DMS79 treated with DMSO at 0.1 percent for 48 hours (cell line): ENCODE results near the gene ORAI2.

Experiments
- DNase-seq: peaks from one replicate; lab custom pipeline; 2025; lab: John Stamatoyannopoulos, UW

Gene ORAI2

DNA sequence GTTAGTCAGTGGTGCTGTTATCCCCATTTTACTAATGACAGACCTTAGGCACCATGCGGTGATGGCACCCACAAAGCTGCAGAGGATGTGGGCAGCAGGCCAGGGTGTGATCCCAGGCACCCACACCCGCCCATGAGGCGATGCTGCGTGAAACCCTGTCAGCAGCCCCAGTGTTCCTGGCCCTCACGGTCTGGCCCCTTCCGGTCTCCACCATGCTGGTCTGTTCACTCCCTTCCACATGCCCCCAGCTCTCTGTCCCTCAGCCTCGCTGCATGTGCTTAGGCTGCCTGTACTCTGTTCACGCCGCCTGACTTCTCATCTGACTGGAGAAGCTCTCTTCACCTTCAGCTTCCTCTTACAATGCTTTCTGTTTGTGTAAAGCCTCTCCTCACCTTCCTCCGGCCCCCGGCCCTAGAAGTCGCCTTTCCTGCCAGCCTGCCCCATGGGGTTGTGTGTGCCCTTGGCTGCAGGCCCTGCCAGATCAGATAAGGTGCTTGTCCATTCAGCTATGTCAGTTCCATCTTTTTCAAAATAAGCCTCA lies 17.6 kb upstream of the ORAI2 start:
- DNase-seq = no peak

DNA sequence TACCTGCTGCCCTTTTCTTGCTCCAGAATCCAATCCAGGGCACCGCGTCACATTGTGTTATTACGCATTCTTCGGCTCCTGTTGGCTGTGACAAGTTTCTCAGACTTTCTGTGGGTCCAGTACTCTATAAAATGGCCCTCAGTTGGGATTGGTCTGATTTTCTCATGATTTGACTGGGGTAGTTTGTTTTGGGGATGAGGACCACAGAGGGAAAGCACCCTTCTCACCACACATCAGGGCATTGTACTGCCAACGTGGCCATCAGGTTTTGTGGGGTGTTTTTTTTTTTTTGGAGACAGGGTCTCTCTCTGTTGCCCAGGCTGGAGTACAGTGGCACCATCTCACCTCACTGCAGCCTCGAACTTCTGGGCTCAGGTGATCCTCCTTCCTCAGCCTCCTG lies 17.0 kb upstream of the ORAI2 start:
- no peak for DNase-seq

DNA sequence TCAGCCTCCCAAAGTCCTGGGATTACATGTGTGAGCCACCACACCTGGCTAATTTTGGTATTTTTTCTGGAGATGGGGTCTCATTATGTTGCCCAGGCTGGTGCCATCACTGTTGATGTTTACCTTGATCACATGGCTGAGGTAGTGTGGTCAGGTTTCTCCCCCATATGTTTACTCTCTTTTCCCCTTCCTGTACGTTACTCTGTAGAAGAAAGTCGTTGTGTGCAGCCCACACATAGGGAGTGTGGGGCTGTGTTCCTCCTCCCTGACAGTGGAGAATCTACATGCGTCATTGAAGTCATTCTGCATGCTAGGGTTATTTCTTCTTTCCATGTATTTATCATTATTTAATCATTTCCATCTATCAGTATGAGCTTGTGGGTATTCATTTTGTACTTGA lies 16.3 kb upstream of the ORAI2 start:
- DNase-seq = no peak

DNA sequence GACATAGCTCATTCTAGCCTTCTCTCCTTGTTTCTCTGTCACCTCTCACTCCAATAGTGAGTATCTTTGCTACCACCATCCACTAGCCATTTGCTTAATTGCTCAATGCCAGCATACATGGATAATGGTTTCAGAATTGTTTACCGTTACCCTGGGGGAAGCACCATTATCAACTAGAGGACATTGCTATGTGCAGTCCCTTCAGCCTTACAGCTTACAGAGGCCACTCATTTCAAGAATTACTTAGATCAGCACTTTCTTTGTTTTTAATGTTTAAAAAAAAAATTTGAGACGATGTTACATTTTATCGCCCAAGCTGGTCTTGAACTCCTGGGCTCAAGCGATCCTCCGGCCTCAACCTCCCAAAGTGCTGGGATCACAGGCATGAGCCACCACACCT lies 14.8 kb upstream of the ORAI2 start:
- no peak for DNase-seq

DNA sequence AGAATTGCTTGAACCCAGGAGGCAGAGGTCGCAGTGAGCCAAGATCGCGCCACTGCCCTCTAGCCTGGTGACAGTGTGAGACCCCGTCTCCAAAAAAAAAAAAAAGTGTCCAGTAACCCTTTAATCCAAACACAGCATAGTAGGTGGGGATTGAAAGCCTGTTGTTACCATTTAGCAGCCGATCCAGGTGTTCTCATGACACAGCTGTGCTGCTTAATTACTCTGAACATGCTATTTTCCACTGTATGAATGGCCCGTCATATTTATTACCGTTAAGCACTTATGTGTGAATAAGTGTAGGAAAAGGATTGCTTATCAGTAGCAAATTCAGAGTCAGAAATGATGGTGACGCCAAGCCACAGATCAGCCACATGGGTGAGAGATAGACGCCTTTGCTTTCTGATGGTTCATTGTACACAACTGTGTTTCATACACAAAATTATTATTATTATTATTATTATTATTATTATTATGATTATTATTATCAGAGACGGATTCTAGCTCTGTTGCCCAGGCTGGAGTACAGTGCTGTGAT lies 11.6 kb upstream of the ORAI2 start:
- DNase-seq = no peak

DNA sequence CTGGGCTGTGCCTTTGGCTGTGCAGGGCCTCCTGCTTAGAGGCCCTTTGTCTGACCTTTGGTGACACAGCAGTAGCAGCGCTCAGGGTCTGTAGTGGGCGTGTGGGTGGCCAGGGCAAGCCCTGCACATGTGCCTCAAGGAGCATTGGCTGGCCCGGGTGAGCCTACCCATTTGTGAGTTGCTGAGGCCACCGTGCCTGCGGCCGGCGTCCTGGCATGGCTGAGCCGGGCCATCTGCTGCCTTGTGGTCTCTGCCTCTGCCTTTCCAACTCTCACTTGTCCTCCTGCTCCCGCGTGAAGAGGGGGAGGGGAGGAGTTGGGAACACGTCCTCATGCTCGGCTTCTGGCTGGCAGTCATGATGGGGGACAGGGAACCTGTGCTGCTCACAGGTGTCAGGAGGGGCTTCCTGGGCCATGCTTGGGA lies 9.2 kb upstream of the ORAI2 start:
- no peak for DNase-seq

DNA sequence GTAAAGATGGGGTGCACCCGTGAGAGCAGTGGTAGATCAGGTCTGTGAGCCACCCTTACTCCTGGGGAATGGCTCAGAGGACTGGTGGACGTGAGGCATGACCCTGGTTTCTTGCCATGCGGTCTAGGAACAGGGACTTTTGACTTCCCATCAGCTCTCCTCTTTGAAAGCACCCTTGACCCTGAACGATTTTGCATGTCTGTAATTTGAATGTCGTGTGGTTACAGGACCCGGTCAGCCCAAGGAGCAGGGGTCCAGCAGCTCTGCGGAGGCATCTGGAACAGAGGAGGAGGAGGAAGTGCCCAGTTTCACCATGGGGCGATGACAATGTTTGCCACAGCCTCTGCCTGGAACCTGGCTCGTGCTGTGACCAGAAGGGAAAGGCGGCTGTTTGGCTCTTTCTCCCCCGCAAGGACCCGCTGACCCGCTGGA lies 8.6 kb upstream of the ORAI2 start:
- no peak for DNase-seq

DNA sequence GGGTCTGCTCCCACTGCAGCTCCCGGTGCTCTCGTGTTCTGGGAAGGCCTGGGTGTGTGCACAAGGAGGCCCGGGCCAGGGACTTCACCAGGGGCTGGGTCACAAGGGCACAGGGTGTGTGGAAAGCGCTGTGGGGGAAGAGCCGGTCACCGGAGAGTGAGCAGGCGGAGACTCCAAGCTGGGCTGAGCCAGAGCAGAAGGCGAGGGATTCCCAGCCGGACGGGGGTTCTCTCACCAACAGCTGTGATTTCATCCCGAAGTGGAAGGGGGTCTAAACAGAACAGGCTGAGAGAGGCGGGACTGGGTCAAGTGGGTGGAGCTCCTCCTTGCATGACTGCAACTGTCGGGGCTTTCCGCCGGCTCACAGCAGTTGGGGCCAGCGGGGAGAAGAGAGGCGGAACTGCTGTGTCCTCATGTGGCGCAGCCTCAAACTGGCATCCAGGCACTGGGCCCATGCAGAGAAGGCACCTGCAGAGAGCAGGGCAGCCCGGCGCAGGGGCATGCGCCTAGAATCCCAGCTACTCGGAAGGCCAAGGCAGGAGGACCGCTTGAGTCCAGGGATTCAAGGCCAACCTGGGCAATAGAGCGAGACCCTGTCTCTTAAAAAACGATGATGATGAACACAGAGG lies 7.6 kb upstream of the ORAI2 start:
- DNase-seq = no peak

DNA sequence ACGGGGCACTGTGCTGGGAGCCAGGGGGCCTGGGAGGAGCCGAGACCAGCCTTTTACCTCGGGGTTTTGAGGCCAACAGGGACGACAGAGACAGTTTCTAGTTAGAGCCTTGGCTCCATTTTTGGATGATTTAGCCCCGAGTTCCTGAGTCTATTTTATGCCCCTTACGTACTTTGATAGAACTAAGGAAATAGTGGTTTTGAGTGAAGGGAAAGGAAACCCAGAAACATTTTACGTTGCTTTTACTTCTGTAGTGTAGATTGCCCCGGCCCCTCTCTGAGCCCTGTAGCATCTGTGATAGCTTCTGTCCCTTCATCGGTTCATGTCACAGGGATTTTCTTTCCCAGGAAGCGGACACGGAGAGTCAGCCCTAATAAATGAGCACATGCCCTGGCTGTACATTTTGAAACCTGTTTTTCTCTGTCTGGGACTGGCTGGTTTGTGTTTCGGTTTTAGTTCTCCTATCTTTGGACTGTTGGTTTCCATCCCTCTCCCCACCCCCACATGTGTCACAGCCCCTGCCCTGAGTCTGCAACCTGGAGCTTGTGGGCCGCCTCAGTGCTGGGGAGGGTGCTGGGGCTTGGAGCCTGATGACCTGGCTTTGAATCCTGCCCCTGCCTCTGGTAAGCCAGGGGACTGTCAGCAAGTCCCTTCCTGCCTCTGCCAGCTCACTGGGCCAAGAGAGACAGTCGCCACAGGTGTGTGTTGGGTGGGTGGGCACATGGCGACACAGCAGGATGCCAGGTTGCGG lies 6.9 kb upstream of the ORAI2 start:
- no peak for DNase-seq

DNA sequence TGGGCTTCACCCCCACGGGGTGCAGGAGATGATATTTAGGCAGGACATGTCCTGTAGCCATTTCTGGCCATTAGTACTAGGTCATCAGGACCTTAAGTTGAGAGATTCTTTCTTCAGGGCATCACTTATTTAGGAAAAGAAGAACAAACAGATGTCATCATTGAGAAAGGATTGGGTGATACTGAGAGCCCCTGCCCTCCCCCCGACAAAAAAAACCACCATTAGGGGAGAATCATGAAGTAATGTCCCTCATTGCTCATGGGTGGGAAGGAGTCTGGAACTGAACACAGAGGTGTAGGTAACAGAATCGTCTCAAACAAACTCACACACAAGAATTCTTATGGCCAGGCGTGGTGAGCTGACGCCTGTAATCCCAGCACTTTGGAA lies 6.4 kb upstream of the ORAI2 start:
- DNase-seq = no peak

DNA sequence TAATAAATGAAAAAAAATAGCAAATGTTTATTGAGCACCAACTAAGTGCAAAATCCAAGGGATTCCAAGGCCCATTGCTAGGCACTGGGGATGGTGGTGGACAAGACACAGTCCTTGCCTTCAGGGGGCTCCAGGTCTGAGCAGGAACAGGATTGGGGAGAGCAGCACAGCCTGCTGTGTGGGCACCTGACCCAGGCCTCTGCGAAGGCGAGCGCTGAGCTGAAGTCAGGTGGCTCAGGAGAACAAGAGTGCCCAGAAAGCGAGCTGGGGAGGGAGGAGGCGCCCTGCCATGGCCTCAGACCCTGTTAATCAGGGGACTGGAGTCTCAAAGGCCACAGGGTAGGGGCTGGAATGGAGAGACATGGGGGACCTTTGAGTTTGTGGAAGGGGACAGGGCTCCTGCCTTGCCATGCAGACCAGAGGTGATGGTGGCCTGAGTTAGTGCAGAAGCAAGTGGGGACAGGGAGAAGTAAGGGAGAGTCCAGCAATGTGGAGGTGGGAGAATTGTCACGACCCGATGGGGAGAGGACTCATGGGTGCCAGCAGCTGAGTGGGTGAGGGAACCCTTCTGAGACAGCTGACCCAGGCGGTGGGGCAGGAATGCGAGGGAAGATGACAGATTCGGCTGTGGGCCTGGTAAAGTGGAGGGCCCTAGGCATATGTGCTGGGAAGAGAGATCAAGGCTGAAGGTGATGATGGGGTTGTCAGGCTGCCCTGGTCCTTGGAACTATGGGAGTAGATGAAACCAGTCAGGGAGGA lies 4.1 kb upstream of the ORAI2 start:
- DNase-seq = no peak

DNA sequence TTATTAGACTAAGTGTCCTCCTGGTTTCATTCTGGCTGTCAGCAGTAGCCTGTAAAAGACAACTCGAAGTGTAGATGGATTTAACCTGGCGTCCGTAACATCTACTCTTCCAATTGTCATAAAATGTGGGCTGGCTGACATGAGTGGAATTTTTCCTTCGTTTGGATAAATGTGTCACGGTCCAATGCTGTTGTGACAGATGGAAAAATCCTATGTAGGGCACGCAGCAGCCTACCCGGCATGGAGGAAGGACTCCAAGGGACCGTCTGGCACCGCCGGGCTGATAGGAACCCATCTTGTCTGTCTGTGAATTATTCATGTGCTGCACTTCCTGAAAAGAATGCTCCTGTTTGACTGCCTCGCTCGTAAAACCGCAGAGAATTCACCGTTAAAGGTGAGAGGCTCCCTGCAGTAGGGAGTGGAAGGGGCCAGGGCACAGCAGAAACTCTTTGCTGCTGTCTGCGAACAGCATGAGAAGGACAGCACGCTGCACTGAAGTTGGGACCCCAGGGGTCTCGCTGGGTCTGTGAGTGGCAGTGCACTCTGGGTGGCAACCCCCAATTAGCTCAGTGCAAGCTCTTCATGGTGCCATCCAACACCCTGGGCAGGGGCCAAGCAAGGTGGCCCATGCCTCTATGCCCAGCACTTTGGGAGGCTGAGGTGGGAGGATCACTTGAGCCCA lies 1.6 kb upstream of the ORAI2 start:
- peak; percentile 68 for DNase-seq

DNA sequence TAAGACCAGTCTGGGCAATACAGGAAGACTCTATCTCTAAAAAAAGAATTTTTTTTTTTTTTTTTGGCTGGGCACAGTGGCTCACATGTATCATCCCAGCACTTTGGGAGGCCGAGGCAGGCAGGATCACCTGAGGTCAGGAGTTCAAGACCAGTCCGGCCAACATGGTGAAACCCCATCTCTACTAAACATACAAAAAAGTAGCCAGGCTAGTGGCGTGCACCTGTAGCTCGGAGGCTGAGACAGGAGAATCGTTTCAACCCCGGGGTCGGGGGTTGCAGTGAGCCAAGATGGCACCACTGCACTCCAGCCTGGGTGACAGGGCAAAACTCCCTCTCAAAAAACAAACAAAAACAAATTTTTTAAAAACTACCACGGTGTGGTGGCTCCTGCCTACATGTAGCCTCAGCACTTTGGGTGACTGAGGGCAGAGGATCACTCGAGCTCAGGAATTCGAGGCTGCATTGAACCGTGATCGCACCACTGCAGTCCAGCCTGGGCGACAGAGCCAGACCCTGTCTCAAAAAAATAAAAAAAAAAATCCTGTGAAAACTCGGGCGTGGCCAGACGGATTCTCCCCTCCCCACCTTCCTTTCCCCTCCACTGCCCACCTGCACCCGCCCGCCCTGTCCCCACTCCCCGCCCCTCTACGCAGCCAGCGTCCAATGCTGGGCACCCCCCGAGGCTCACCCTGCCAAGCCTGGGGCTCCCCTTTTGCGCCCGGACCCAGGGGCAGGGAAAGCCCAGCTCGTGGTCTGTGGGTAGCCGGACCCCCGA lies 745 bp upstream of the ORAI2 start:
- DNase-seq = peak; percentile 21

DNA sequence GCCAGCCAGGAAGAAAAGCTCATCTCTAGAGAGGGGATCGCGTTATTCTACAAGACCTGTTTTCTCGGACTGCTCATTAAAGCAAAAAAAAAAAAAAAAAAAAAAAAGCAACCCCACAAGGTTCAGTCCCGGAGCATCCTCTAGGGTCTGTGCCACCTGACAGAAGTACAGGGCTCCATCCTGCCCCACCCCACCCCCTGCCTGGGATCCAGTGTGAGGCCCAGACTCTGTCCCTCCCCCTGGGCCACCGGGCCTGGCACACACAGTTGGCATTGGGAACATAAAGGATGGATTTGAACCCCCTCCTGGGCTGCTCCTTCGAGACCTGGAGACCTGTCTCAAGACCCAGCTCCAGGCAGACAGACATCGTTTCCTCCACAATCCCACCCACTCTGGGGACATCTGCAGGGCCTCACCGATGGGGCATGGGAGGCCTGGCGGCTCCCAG lies 688 bp downstream of the ORAI2 start:
- DNase-seq = no peak

DNA sequence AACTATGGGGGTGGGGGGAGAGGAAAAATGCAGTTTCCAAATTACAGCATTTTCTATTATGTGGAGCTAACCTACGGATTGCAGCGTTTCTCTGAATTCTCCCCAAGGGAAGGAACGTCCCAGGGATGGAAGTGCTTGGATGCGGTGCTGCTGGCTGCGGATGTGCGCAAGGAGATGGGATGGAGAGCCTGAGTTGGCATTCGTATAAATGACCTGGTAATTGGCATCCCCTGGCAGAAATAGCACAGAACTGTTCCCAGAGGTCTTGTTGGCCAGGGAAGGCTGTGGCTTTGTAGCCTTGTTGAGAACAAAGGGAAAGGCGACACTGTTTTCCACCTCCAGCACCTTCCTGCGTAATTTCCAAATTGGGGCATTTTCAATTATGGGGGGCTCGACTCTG lies 2.7 kb downstream of the ORAI2 start:
- no peak for DNase-seq

DNA sequence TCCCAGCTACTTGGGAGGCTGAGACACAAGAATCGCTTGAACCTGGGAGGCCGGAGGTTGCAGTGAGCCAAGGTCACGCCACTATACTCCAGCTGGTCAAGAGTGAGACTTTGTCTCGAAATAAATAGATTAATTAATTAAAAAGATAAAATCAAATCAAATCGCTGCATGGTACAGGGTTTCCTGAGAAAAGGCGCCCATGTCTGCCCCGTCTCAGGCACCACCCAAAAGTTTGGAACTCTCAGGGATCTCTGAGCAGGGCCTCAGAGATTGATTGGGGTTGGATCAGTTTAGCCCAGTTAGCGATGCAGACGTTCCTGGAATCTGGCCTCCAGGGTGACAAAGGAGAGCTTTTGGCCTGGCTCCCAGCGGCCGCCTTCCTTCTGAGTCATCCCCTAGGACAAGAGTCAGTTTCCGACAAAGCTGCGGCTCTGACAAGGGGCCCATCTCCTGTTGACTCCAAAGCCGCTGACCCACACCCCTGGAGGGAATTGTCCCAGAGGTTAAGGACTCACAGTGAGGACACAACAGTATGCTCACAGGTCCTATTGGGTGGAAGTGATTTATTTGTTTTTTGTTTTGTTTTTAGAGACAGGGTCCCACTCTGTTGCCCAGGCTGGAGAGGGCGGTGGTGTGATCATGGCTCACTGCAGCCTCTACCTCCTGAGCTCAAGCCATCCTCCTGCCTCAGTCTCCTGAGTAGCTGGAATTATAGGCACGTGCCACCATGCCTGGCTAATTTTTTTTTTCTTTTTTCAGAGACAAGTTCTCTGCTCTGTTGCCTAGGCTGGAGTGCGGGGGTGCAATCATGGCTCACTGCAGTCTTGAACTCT lies 6.8 kb downstream of the ORAI2 start:
- no peak for DNase-seq

DNA sequence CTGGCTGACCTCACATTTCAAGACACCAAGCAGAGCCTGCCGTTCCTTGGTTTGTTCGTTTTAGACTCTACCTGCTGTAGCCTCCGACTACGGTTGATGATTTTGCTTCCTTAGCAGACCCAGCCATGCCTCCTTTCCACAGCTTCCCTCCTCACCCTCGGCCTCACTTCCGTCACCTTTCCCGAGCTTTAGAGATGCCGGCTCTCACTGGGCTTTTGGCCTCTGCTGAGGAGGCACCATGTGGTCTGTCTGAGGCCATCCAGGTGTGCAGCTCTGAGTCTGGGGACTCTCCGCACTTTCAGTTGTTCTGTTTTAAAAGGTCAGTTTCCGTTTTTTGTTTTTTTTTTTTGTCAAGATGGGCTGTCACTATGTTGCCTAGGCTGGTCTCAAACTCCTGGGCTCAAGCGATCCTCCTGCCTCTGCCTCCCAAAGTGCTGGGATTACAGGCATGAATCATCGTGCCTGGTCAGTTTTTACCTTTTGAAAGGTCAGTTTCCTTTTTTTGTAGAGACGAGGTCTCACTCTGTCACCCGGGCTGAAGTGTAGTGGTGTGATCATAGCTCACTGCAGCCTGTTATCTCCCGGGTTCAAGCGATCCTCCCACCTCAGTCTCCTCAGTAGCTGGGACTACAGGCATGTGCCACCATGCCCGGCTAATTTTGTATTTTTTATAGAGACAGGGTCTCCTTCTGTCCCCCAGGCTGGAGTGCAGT lies 11.7 kb downstream of the ORAI2 start:
- DNase-seq = no peak

DNA sequence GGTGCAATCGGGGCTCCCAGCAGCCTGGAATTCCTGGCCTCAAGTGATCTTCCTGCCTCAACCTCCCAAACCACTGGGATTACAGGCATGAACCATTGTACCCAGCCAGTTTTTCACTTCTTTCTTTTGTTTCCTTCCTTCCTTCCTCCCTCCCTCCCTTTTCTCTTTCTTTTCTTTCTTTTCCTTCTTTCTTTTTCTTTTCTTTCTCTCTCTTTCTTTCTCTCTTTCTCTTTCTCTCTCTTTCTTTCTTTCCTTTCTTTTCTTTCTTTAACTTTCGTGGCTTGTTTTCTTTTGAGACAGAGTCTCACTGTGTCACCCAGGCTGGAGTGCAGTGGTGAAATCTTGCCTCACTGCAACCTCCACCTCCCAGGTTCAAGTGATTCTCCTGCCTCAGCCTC lies 12.3 kb downstream of the ORAI2 start:
- DNase-seq = no peak

DNA sequence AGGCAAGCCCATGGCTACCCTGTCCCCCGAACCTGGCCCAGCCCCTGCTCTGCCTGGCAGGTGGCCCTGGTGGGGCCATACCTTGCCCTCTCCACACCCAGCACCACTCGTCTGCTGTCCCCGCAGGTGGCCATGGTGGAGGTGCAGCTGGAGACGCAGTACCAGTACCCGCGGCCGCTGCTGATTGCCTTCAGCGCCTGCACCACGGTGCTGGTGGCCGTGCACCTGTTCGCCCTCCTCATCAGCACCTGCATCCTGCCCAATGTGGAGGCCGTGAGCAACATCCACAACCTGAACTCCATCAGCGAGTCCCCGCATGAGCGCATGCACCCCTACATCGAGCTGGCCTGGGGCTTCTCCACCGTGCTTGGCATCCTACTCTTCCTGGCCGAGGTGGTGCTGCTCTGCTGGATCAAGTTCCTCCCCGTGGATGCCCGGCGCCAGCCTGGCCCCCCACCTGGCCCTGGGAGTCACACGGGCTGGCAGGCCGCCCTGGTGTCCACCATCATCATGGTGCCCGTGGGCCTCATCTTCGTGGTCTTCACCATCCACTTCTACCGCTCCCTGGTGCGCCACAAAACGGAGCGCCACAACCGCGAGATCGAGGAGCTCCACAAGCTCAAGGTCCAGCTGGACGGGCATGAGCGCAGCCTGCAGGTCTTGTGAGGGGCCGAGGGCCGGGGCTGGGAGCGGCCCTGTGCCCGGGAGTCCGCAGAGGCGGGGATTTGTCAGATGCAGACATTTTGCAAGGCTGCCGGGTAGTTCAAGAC lies 13.2 kb downstream of the ORAI2 start:
- DNase-seq = no peak
